SK-N-SH treated with all-trans-retinoic acid at 6 μM for 48 hours (cell line): ENCODE measurements around the gene MINDY4.

ENCODE experiments used
- ATAC-seq: fragments of 200-7000 bp; cut with Tn5 transposase; 3 replicates; pipeline ENCODE4 v1.9.1; 2020; ENCODE audit warnings: mild to moderate bottlenecking, moderate library complexity
- ARNTL ChIP-seq: fragments of 450-650 bp; formaldehyde crosslinking; IDR thresholded peaks from 2 replicates; pipeline ENCODE4 v1.5.0; 2020; ENCODE audit warnings: low read depth, mild to moderate bottlenecking, moderate library complexity, borderline replicate concordance
- BACH2 ChIP-seq: fragments of 250-450 bp; sonication (Bioruptor Pico); IDR thresholded peaks from 2 replicates; pipeline ENCODE4 v1.9.0; 2021; ENCODE audit warnings: mild to moderate bottlenecking, borderline replicate concordance
- CSDC2 ChIP-seq: fragments of 250-450 bp; sonication (Bioruptor Pico); IDR thresholded peaks from 2 replicates; pipeline ENCODE4 v1.5.0; 2020; ENCODE audit warnings: mild to moderate bottlenecking, moderate library complexity
- ESRRG ChIP-seq: fragments of 250-450 bp; sonication (Bioruptor Pico); IDR thresholded peaks from 2 replicates; pipeline ENCODE4 v1.6.1; 2021; ENCODE audit warnings: mild to moderate bottlenecking
- GLIS3 ChIP-seq: fragments of 250-450 bp; sonication (Bioruptor Pico); IDR thresholded peaks from 2 replicates; pipeline ENCODE4 v1.5.0; 2020; ENCODE audit warnings: mild to moderate bottlenecking, moderate library complexity
- ISL1 ChIP-seq: fragments of 250-450 bp; sonication (Bioruptor Pico); IDR thresholded peaks from 2 replicates; pipeline ENCODE4 v2.1.2; 2022; ENCODE audit warnings: mild to moderate bottlenecking, moderate library complexity
- OSR1 ChIP-seq: fragments of 250-450 bp; sonication (Bioruptor Pico); IDR thresholded peaks from 2 replicates; pipeline ENCODE4 v1.8.0; 2022; ENCODE audit warnings: moderate library complexity, mild to moderate bottlenecking, inconsistent platforms
- RARB ChIP-seq: fragments of 250-450 bp; sonication (Bioruptor Pico); IDR thresholded peaks from 2 replicates; pipeline ENCODE4 v1.8.0; 2021; ENCODE audit warnings: mild to moderate bottlenecking, moderate library complexity
- SNAI2 ChIP-seq: fragments of 250-450 bp; sonication (Bioruptor Pico); IDR thresholded peaks from 2 replicates; pipeline ENCODE4 v1.5.0; 2020; ENCODE audit warnings: mild to moderate bottlenecking, moderate library complexity
- TCF4 ChIP-seq: fragments of 250-450 bp; sonication (Bioruptor Pico); IDR thresholded peaks from 2 replicates; pipeline ENCODE4 v1.8.0; 2021; ENCODE audit warnings: mild to moderate bottlenecking, moderate library complexity, borderline replicate concordance
- TOX ChIP-seq: fragments of 250-450 bp; sonication (Bioruptor Pico); IDR thresholded peaks from 2 replicates; pipeline ENCODE4 v1.8.0; 2021; ENCODE audit warnings: mild to moderate bottlenecking, moderate library complexity, borderline replicate concordance
- ZC3H10 ChIP-seq: fragments of 250-450 bp; sonication (Bioruptor Pico); IDR thresholded peaks from 2 replicates; pipeline ENCODE4 v1.5.1; 2021; ENCODE audit warnings: mild to moderate bottlenecking, moderate library complexity
- ZFP3 ChIP-seq: fragments of 250-450 bp; sonication (Bioruptor Pico); IDR thresholded peaks from 2 replicates; pipeline ENCODE4 v1.5.0; 2020; ENCODE audit warnings: mild to moderate bottlenecking, moderate library complexity
- ZFP30 ChIP-seq: fragments of 450-650 bp; formaldehyde crosslinking; IDR thresholded peaks from 2 replicates; pipeline ENCODE4 v1.5.0; 2022; ENCODE audit warnings: mild to moderate bottlenecking, moderate library complexity
- ZNF70 ChIP-seq: fragments of 450-650 bp; formaldehyde crosslinking; IDR thresholded peaks from 2 replicates; pipeline ENCODE4 v1.5.0; 2020; ENCODE audit warnings: mild to moderate bottlenecking, moderate library complexity
- ZNF8 ChIP-seq: fragments of 450-650 bp; formaldehyde crosslinking; IDR thresholded peaks from 2 replicates; pipeline ENCODE4 v1.5.0; 2020; ENCODE audit warnings: mild to moderate bottlenecking, moderate library complexity
- TF ChIP-seq, protein P1 (sequence below): fragments of 250-450 bp; sonication (Bioruptor Pico); IDR thresholded peaks from 2 replicates; pipeline ENCODE4 v1.5.0; 2020; ENCODE audit warnings: mild to moderate bottlenecking, moderate library complexity
- TF ChIP-seq, protein P2 (sequence below): fragments of 250-450 bp; sonication (Bioruptor Pico); IDR thresholded peaks from 2 replicates; pipeline ENCODE4 v1.5.1; 2020; ENCODE audit warnings: low read depth, mild to moderate bottlenecking, moderate library complexity
- TF ChIP-seq, protein P3 (sequence below): fragments of 250-450 bp; sonication (Bioruptor Pico); IDR thresholded peaks from 2 replicates; pipeline ENCODE4 v1.8.0; 2021; ENCODE audit warnings: low read depth, mild to moderate bottlenecking, moderate library complexity, borderline replicate concordance
- TF ChIP-seq, protein P4 (sequence below): fragments of 250-450 bp; sonication (Bioruptor Pico); IDR thresholded peaks from 2 replicates; pipeline ENCODE4 v1.5.1; 2021; ENCODE audit warnings: mild to moderate bottlenecking, moderate library complexity
- TF ChIP-seq, protein P5 (sequence below): fragments of 250-450 bp; sonication (Bioruptor Pico); IDR thresholded peaks from 2 replicates; pipeline ENCODE4 v1.8.0; 2020; ENCODE audit warnings: mild to moderate bottlenecking, moderate library complexity, borderline replicate concordance

The MINDY4 gene

DNA sequence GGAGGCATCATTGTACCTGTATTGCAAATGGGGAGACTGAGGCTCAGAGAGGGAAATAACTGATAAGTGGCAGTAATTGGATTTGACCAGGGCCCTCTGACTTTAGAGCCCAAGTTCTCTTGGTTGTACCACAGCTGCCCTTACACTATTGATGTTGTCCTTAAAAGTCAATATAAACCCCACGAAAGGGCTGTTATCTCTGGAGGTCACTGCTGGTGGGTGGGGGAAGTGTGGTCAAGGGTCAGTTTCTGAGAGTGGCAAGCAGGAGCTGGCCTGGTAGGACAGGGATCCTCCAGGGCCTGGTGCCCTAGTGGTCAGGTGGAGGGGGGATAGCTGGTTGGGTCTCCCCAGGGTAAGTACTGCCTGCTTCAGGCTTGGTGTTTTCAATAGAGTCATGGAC lies 96.3 kb downstream of the MINDY4 start:
- TF ChIP-seq, protein P1, sequence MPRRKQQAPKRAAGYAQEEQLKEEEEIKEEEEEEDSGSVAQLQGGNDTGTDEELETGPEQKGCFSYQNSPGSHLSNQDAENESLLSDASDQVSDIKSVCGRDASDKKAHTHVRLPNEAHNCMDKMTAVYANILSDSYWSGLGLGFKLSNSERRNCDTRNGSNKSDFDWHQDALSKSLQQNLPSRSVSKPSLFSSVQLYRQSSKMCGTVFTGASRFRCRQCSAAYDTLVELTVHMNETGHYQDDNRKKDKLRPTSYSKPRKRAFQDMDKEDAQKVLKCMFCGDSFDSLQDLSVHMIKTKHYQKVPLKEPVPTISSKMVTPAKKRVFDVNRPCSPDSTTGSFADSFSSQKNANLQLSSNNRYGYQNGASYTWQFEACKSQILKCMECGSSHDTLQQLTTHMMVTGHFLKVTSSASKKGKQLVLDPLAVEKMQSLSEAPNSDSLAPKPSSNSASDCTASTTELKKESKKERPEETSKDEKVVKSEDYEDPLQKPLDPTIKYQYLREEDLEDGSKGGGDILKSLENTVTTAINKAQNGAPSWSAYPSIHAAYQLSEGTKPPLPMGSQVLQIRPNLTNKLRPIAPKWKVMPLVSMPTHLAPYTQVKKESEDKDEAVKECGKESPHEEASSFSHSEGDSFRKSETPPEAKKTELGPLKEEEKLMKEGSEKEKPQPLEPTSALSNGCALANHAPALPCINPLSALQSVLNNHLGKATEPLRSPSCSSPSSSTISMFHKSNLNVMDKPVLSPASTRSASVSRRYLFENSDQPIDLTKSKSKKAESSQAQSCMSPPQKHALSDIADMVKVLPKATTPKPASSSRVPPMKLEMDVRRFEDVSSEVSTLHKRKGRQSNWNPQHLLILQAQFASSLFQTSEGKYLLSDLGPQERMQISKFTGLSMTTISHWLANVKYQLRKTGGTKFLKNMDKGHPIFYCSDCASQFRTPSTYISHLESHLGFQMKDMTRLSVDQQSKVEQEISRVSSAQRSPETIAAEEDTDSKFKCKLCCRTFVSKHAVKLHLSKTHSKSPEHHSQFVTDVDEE (CRISPR knock-in tag) = no peak
- TF ChIP-seq GLIS3 (no peak), SNAI2 (no peak), BACH2 (CRISPR knock-in tag) (no peak)
- no peak for ATAC-seq

DNA sequence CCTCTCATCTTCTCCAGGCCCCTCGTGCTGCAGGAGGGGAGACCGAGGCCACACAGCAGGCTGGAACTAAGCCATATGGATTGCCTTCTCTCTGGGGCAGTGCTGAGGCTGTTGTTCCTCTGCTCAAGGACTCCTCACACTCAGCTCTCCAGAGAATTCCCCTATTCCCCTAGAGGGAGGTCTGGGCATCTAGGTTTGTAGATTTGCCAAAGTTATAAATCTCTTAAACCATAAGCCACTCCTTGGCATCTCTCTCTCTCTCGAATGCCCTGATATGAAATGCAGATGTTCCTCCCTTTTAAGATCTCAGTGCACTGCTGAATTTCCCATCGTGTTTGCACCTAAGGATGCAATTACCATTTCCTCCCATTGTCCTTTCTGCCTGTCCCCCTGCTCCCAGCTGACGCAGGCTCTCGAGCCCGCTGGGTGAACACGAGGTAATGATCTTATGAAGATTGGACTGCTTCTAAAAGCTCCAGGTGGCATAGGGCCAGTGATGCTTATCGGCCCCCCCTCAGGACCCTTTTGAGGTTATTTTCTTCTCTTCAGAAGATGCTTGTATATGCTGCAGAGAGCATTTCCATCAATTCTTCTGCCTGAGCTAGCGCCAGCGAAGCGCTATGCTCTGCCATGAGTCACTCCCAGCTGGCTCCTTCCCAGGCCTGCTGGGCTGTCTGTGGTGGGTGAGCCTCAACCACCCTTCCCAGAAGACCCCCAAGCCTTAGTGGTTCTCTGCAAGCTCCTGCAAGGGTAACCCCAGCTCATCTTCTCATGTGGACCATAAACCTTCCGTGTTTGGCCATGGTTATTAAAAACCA lies 98.8 kb downstream of the MINDY4 start:
- TF ChIP-seq BACH2 (CRISPR knock-in tag) (no peak), ZNF70 (CRISPR knock-in tag) (no peak), ESRRG (no peak), ZFP30 (CRISPR knock-in tag) (no peak), TOX (CRISPR knock-in tag) (no peak), OSR1 (no peak), CSDC2 (CRISPR knock-in tag) (no peak), ISL1 (CRISPR knock-in tag) (no peak; the same call in 1 of the 2 replicates), ZNF8 (CRISPR knock-in tag) (no peak; the same call in 1 of the 2 replicates), ZFP3 (CRISPR knock-in tag) (no peak)
- TF ChIP-seq, protein P2, sequence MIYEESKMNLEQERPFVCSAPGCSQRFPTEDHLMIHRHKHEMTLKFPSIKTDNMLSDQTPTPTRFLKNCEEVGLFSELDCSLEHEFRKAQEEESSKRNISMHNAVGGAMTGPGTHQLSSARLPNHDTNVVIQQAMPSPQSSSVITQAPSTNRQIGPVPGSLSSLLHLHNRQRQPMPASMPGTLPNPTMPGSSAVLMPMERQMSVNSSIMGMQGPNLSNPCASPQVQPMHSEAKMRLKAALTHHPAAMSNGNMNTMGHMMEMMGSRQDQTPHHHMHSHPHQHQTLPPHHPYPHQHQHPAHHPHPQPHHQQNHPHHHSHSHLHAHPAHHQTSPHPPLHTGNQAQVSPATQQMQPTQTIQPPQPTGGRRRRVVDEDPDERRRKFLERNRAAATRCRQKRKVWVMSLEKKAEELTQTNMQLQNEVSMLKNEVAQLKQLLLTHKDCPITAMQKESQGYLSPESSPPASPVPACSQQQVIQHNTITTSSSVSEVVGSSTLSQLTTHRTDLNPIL (CRISPR knock-in tag) = no peak
- TF ChIP-seq, protein P3, sequence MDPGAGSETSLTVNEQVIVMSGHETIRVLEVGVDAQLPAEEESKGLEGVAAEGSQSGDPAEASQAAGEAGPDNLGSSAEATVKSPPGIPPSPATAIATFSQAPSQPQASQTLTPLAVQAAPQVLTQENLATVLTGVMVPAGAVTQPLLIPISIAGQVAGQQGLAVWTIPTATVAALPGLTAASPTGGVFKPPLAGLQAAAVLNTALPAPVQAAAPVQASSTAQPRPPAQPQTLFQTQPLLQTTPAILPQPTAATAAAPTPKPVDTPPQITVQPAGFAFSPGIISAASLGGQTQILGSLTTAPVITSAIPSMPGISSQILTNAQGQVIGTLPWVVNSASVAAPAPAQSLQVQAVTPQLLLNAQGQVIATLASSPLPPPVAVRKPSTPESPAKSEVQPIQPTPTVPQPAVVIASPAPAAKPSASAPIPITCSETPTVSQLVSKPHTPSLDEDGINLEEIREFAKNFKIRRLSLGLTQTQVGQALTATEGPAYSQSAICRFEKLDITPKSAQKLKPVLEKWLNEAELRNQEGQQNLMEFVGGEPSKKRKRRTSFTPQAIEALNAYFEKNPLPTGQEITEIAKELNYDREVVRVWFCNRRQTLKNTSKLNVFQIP (CRISPR knock-in tag) = no peak
- TF ChIP-seq, protein P4, sequence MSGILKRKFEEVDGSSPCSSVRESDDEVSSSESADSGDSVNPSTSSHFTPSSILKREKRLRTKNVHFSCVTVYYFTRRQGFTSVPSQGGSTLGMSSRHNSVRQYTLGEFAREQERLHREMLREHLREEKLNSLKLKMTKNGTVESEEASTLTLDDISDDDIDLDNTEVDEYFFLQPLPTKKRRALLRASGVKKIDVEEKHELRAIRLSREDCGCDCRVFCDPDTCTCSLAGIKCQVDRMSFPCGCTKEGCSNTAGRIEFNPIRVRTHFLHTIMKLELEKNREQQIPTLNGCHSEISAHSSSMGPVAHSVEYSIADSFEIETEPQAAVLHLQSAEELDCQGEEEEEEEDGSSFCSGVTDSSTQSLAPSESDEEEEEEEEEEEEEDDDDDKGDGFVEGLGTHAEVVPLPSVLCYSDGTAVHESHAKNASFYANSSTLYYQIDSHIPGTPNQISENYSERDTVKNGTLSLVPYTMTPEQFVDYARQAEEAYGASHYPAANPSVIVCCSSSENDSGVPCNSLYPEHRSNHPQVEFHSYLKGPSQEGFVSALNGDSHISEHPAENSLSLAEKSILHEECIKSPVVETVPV (CRISPR knock-in tag) = no peak
- ATAC-seq = peak; percentile 93

DNA sequence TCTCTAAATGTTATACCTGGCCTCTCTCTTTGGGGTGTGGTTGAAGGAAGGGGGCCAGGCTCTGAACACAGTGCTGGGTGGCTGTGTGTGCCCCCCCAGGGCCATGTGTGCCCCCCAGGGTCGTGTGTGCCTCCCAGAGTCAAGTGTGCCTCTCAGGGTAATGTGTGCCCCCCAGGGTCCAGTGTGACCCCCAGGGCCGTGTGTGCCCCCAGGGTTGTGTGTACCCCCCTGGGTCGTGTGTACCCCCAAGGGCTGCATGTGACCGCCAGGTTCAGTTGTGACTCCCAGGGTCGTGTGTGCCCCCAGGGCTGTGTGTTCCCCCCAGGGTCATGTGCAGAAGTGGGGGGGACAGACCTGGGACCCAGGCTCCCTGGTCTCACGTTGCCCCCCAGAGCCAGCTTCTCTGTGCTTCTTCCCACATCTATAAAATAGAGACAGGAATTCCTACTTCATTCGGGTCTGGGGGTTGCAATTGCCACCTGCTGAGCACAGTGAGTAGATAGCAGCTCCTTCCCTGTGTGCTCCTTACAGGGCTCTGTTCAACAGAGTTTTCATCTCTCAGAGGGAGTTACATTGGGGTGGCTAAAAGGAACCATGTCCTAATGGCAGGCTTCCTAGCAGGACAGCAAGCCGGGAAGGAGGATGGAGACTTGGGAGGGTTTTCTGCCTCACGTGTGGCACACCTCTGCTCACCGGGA lies 99.8 kb downstream of the MINDY4 start:
- no peak for ATAC-seq
- TF ChIP-seq ARNTL (CRISPR knock-in tag) (no peak), ZC3H10 (CRISPR knock-in tag) (no peak), ZNF8 (CRISPR knock-in tag) (no peak)

DNA sequence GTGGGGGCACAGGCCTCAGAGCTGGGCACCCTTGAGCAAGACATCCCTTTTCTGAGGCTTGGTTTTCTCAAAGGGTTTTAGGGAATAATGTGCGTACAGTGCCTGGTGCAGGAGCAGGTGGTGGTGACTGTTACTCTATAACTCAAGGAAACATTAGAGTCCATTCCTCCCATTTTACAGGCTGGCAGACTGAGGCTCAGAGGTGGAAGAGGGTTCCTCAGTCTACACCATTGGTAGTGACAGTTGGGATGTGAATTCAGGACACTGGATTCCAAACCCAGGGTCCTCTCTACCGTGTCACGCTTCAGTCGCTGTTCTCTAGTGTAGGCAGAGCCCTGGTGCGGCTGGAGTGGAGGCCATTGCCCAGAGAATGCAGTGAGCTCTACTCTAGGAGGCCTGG lies 100.4 kb downstream of the MINDY4 start:
- ATAC-seq = no peak
- TF ChIP-seq, protein P4 (CRISPR knock-in tag) = no peak
- no peak for TF ChIP-seq ISL1 (CRISPR knock-in tag)
- TF ChIP-seq RARB (CRISPR knock-in tag) = no peak
- no peak for TF ChIP-seq TOX (CRISPR knock-in tag)
- TF ChIP-seq, protein P5, sequence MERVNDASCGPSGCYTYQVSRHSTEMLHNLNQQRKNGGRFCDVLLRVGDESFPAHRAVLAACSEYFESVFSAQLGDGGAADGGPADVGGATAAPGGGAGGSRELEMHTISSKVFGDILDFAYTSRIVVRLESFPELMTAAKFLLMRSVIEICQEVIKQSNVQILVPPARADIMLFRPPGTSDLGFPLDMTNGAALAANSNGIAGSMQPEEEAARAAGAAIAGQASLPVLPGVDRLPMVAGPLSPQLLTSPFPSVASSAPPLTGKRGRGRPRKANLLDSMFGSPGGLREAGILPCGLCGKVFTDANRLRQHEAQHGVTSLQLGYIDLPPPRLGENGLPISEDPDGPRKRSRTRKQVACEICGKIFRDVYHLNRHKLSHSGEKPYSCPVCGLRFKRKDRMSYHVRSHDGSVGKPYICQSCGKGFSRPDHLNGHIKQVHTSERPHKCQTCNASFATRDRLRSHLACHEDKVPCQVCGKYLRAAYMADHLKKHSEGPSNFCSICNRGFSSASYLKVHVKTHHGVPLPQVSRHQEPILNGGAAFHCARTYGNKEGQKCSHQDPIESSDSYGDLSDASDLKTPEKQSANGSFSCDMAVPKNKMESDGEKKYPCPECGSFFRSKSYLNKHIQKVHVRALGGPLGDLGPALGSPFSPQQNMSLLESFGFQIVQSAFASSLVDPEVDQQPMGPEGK (CRISPR knock-in tag) = no peak
- TF ChIP-seq BACH2 (CRISPR knock-in tag) = no peak
- no peak for TF ChIP-seq ZFP3 (CRISPR knock-in tag)
- TF ChIP-seq, protein P2 (CRISPR knock-in tag) = no peak
- TF ChIP-seq TCF4 = no peak
